ENCODE measurements around the gene NCOA3. TPM values are rescaled to one million over a fixed set of nuclear protein-coding genes. Genes with fewer than 3 reads are reported as not detected.

The NCOA3 gene
- total and polyA plus RNA-seq, 7 donors: 11.9 to 56.9 (median 18.1) TPM

GRCh38 chr20:47670913-47671312 lies 169.2 kb downstream of the NCOA3 start:
- H3K27ac ChIP-seq: no peak overlapping the region
- no peak for TF ChIP-seq CTCF (IDR thresholded peaks at IDR 0.05)
- H3K4me3 ChIP-seq: no peak overlapping the region
- no peaks in the 10 kb centered on the region for H3K4me1 ChIP-seq
- no peaks in the 10 kb centered on the region for H3K9me3 ChIP-seq
- H3K36me3 ChIP-seq (ENCODE audit: insufficient read depth in 1 of 2, low read depth in 1 of 2): no peaks in the 10 kb centered on the region
- no peak for DNase-seq
- intact Hi-C loops (cut with DNase I): loop anchor here in 1 of 2 donors (5.0 kb wide), 1 partner anchor 951 kb away; no protein-coding TSS in a partner anchor
- no peaks in the 10 kb centered on the region for H3K27me3 ChIP-seq (ENCODE audit: insufficient read depth in 3 of 3, low read length in 2 of 3)
- 87 to 93% (median 93%) methylated on average over 10 of the region's 10 CpGs for WGBS, 3 donors
- no peak for ATAC-seq

DNA sequence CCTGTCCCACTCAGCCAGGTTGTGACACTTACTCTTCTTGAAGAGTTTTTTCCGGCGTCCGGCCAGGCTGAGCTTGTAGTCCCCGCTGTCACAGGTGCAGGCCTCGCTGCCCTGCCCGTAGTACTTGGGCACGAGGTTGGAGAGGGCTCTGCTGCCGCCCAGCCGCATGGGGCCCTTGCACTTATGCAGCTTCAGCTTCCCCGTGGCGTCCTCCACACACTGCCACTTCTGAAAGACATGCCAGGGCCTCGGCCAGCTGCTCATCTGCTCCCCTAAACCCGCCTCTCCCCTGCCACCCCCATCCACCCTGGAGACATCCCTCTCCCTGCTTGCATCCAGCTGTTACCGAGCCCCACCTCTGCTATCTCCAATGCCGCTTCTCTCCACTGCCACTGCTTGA lies 170.5 kb downstream of the NCOA3 start:
- no peaks in the 10 kb centered on the region for H3K27me3 ChIP-seq (ENCODE audit: insufficient read depth in 3 of 3, low read length in 2 of 3)
- DNase-seq: peak in 1 of 2 donors; percentile 41
- WGBS, 3 donors: 56 to 72% (median 61%) methylated on average over 15 of the region's 15 CpGs

DNA sequence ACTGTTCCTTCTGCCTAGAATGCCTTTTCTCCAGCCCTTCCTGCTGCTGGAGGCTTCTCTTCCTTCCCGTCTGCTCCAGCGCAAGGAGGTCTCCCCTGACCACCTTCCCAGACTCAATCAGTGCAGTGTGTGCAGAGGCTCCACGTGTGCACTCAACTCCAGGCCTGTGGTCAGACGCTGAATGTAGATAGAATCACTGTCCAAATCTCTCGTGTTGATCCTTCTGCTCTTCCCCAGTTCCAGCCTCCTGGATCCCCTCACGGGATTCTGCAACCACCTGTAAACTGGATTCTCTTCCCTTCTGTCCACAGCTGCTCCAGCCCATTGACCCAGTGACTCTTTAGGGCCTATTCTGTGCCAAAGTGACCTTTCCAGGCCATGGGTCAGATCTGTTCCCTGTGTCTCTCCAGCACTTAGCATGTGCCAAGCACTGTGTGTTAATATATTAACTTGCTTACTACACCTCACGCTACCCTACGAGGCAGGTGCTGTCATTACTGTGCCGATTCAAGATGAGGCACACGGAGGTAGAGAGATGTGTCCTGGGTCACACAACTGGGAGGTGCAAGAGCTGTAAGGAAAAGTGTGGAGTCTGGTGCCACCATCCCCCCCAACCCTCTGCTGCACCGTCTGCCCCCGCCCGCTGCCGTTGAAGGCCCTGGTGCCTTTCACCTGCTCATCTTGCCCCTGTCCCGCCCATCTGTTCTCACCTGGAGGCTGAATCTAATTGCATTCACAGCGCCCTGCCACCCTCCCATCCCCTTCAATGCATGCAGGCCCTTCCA lies 171.4 kb downstream of the NCOA3 start:
- DNase-seq (peak in 1 of 2 donors; percentile 32), ATAC-seq (no peak)
- no peak for TF ChIP-seq CTCF (IDR thresholded peaks at IDR 0.05)
- intact Hi-C loops (cut with DNase I): loop anchor here in 1 of 2 donors (5.0 kb wide), 1 partner anchor 949 kb away; no protein-coding TSS in a partner anchor
- no peaks in the 10 kb centered on the region for H3K4me1 ChIP-seq
- peaks cover 0 to 3% of the 10 kb centered on the region in 2 donors for H3K36me3 ChIP-seq (ENCODE audit: insufficient read depth in 1 of 2, low read depth in 1 of 2)
- no peaks in the 10 kb centered on the region for H3K9me3 ChIP-seq
- no peak overlapping the region for H3K4me3 ChIP-seq
- no peak overlapping the region for H3K27ac ChIP-seq
- WGBS, 3 donors: 90 to 94% (median 91%) methylated on average over 16 of the region's 16 CpGs
- no peaks in the 10 kb centered on the region for H3K27me3 ChIP-seq (ENCODE audit: insufficient read depth in 3 of 3, low read length in 2 of 3)

More for the DNA sequence above, 170.5 kb downstream of the NCOA3 start:
- no peak for ATAC-seq
- no peak overlapping the region for H3K4me3 ChIP-seq
- no peaks in the 10 kb centered on the region for H3K4me1 ChIP-seq
- H3K27ac ChIP-seq: no peak overlapping the region
- TF ChIP-seq CTCF (IDR thresholded peaks at IDR 0.05): no peak
- no peaks in the 10 kb centered on the region for H3K9me3 ChIP-seq
- peaks cover 0 to 3% of the 10 kb centered on the region in 2 donors for H3K36me3 ChIP-seq (ENCODE audit: insufficient read depth in 1 of 2, low read depth in 1 of 2)
- intact Hi-C loops (cut with DNase I): loop anchor here in 1 of 2 donors (5.0 kb wide), 1 partner anchor 950 kb away; no protein-coding TSS in a partner anchor

DNA sequence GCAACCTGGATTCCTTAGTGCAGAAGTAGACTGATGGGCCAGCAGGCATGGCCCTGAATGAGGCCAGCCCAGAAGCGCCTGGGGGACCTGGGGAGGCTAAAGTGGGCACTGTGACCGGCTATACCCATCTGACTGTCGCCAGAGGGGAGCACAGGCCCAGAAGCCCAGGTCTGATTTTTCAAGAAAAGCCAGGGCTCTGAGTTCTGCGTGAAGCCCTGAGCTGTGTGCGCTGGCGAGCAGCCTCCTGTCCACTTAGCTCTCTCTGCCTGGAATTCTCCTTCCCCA lies 171.9 kb downstream of the NCOA3 start:
- intact Hi-C loops (cut with DNase I): loop anchor here in 1 of 2 donors (5.0 kb wide), 1 partner anchor 949 kb away; no protein-coding TSS in a partner anchor
- Histone ChIP-seq H3K36me3 (ENCODE audit: insufficient read depth in 1 of 2, low read depth in 1 of 2) (peaks cover 0 to 3% of the 10 kb centered on the region in 2 donors), H3K4me3 (no peak overlapping the region), H3K27ac (no peak overlapping the region), H3K9me3 (no peaks in the 10 kb centered on the region), H3K4me1 (no peaks in the 10 kb centered on the region), H3K27me3 (ENCODE audit: insufficient read depth in 3 of 3, low read length in 2 of 3) (no peaks in the 10 kb centered on the region)
- WGBS, 3 donors: 91 to 95% (median 93%) methylated on average over 6 of the region's 6 CpGs
- no peak for TF ChIP-seq CTCF (IDR thresholded peaks at IDR 0.05)
- no peak for ATAC-seq
- peak in 1 of 2 donors; percentile 13 for DNase-seq

Data from psoas muscle (tissue), 8 donors.